ENCODE results near the gene VPS37C. TPM values are rescaled to one million over a fixed set of nuclear protein-coding genes. Genes with fewer than 3 reads are reported as not detected.

VPS37C gene
- total RNA-seq, 6 donors from 2014 or later, result 14.7 to 42.0 (median 24.3) TPM

- H3K27me3 ChIP-seq, result no peaks in the 10 kb centered on the region
- ATAC-seq (ENCODE audit: low FRiP score in 2 of 2) (no peak), DNase-seq (no peak)
- WGBS, 2 donors, result 91 to 95% methylated on average over 4 of the region's 4 CpGs
- H3K9me3 ChIP-seq, result peaks cover 0 to 10% (median 0%) of the 10 kb centered on the region in 4 donors
- no peak for TF ChIP-seq POLR2A (IDR thresholded peaks at IDR 0.05)
- TF ChIP-seq CTCF (IDR thresholded peaks at IDR 0.05), result no peak
- TF ChIP-seq EP300 (IDR thresholded peaks at IDR 0.05), result no peak
- no peak for TF ChIP-seq POLR2AphosphoS5 (IDR thresholded peaks at IDR 0.05)
- H3K4me3 ChIP-seq, result no peak overlapping the region
- no peaks in the 10 kb centered on the region for H3K36me3 ChIP-seq
- H3K27ac ChIP-seq, result no peak overlapping the region
- H3K4me1 ChIP-seq, result no peaks in the 10 kb centered on the region
Measured at GRCh38 chr11:61198948-61199523, 37.8 kb upstream of the VPS37C start.

- Histone ChIP-seq H3K27me3 (no peaks in the 10 kb centered on the region), H3K4me3 (no peak overlapping the region), H3K27ac (no peak overlapping the region), H3K4me1 (no peaks in the 10 kb centered on the region), H3K9me3 (peaks cover 0 to 10% (median 0%) of the 10 kb centered on the region in 4 donors), H3K36me3 (no peaks in the 10 kb centered on the region)
- WGBS, 2 donors, result 77 to 80% methylated on average over 1 to 6 of the region's 6 CpGs
- no peak for ATAC-seq (ENCODE audit: low FRiP score in 2 of 2)
- no peak for TF ChIP-seq POLR2A (IDR thresholded peaks at IDR 0.05)
- TF ChIP-seq POLR2AphosphoS5 (IDR thresholded peaks at IDR 0.05), result no peak
- no peak for TF ChIP-seq EP300 (IDR thresholded peaks at IDR 0.05)
- TF ChIP-seq CTCF (IDR thresholded peaks at IDR 0.05), result no peak
- no peak for DNase-seq
Measured at GRCh38 chr11:61198361-61198760, 37.1 kb upstream of the VPS37C start.

GRCh38 chr11:61195719-61196118 lies 34.5 kb upstream of the VPS37C start:
- Histone ChIP-seq H3K36me3 (no peaks in the 10 kb centered on the region), H3K4me1 (no peaks in the 10 kb centered on the region), H3K4me3 (no peak overlapping the region), H3K9me3 (peaks cover 0 to 10% (median 0%) of the 10 kb centered on the region in 4 donors), H3K27me3 (no peaks in the 10 kb centered on the region), H3K27ac (no peak overlapping the region)
- peak in 1 of 2 donors; percentile 30 for DNase-seq
- peak in 1 of 2 donors; percentile 24 for ATAC-seq (ENCODE audit: low FRiP score in 2 of 2)
- 74 to 82% methylated on average over 7 of the region's 7 CpGs for WGBS, 2 donors
- TF ChIP-seq CTCF (IDR thresholded peaks at IDR 0.05) (no peak), POLR2A (IDR thresholded peaks at IDR 0.05) (no peak), POLR2AphosphoS5 (IDR thresholded peaks at IDR 0.05) (no peak), EP300 (IDR thresholded peaks at IDR 0.05) (no peak)

- WGBS, 2 donors, result 68 to 78% methylated on average over 7 of the region's 7 CpGs
- H3K9me3 ChIP-seq, result peaks cover 0 to 10% (median 0%) of the 10 kb centered on the region in 4 donors
- no peak overlapping the region for H3K27ac ChIP-seq
- no peak overlapping the region for H3K4me3 ChIP-seq
- H3K36me3 ChIP-seq, result no peaks in the 10 kb centered on the region
- no peak for DNase-seq
- no peak for TF ChIP-seq EP300 (IDR thresholded peaks at IDR 0.05)
- no peak for TF ChIP-seq POLR2AphosphoS5 (IDR thresholded peaks at IDR 0.05)
- no peak for TF ChIP-seq POLR2A (IDR thresholded peaks at IDR 0.05)
- no peak for TF ChIP-seq CTCF (IDR thresholded peaks at IDR 0.05)
- no peaks in the 10 kb centered on the region for H3K27me3 ChIP-seq
- ATAC-seq (ENCODE audit: low FRiP score in 2 of 2), result no peak
- no peaks in the 10 kb centered on the region for H3K4me1 ChIP-seq
Measured at GRCh38 chr11:61194981-61195695, 33.9 kb upstream of the VPS37C start.

Measured in upper lobe of left lung (tissue), 6 donors.